ENCODE results near the gene SNX32. TPM values are rescaled to one million over a fixed set of nuclear protein-coding genes. Genes with fewer than 3 reads are reported as not detected.

The SNX32 gene
- polyA plus RNA-seq, 2 of the 4 experiments (the other 2 are of a cell fraction), result 0.08 TPM; not detected in 1

- FAIRE-seq (no peak), ATAC-seq (no peak), DNase-seq (ENCODE audit: low read depth in 1 of 2, low spot score in 1 of 2) (no peak)
- H3K4me2 ChIP-seq, result peak overlapping the region; percentile 88
- CTCF ChIA-PET, result interaction anchor here (0.9 to 7.6 kb wide), 4 partner anchors 12 to 78 kb away, joined by 3 to 195 read pairs (median 40); partner anchors contain the start of genes CCDC85B, EFEMP2 and FIBP
- WGBS (ENCODE audit: missing lambda C conversion rate), result 0% methylated on average over 12 of the region's 49 CpGs
- peak overlapping the region; percentile 95 to 97 for H3K27ac ChIP-seq
- peaks cover 33% of the 10 kb centered on the region for H3K4me1 ChIP-seq
- TF ChIP-seq TFCP2L1 (CRISPR knock-in tag; IDR thresholded peaks at IDR 0.05) (0 out of 2 replicates have a peak, but pooled peaks have one; percentile 76), KDM5A (IDR thresholded peaks at IDR 0.05) (peak; percentile 37; the same call in 1 of the 2 replicates), TP53 (CRISPR knock-in tag; IDR thresholded peaks at IDR 0.05) (no peak)
- peak overlapping the region; percentile 70 for H3K4me3 ChIP-seq
- POLR2A ChIA-PET, result interaction anchor here (1.0 to 3.4 kb wide), 5 partner anchors 16 to 146 kb away, joined by 3 to 31 read pairs (median 17); partner anchors contain the start of genes CCDC85B, FIBP and RNASEH2C
- no peaks in the 10 kb centered on the region for H3K9me3 ChIP-seq
Observed at GRCh38 chr11:65857500-65857852, 23.7 kb downstream of the SNX32 start.

- peak; percentile 90 to 99 for DNase-seq (ENCODE audit: low read depth in 1 of 2, low spot score in 1 of 2)
- H3K4me2 ChIP-seq, result peak within 1 kb of the TSS; percentile 88
- TF ChIP-seq ZSCAN20 (CRISPR knock-in tag; IDR thresholded peaks at IDR 0.05), result no peak
- TF ChIP-seq REST (IDR thresholded peaks at IDR 0.05), result peak; percentile 56; the same call in 1 of the 2 replicates
- TF ChIP-seq PHF8 (IDR thresholded peaks at IDR 0.05; ENCODE audit: borderline replicate concordance, low read depth), result peak; percentile 93
- no peak for TF ChIP-seq HOXA7 (CRISPR knock-in tag; IDR thresholded peaks at IDR 0.05)
- TF ChIP-seq BCL3 (IDR thresholded peaks at IDR 0.05), result peak; percentile 99
- TF ChIP-seq POLR2A (IDR thresholded peaks at IDR 0.05; ENCODE audit: low read length), result peak; percentile 97
- peak; percentile 34; the same call in 1 of the 2 replicates for TF ChIP-seq MAX (IDR thresholded peaks at IDR 0.05)
- TF ChIP-seq HES2 (IDR thresholded peaks at IDR 0.05), result no peak
- peak; percentile 96 to 99 for TF ChIP-seq JUN (IDR thresholded peaks at IDR 0.05)
- no peak for TF ChIP-seq NR3C1 (IDR thresholded peaks at IDR 0.05)
- TF ChIP-seq NPAS2 (CRISPR knock-in tag; IDR thresholded peaks at IDR 0.05; ENCODE audit: borderline replicate concordance), result no peak
- no peak for TF ChIP-seq BHLHE40 (IDR thresholded peaks at IDR 0.05; ENCODE audit: low read depth, low read length)
- peak; percentile 35 for TF ChIP-seq CHD2 (IDR thresholded peaks at IDR 0.05; ENCODE audit: low read length, partially characterized antibody)
- TF ChIP-seq HMGXB4 (CRISPR knock-in tag; IDR thresholded peaks at IDR 0.05; ENCODE audit: borderline replicate concordance), result no peak
- TF ChIP-seq MAZ (IDR thresholded peaks at IDR 0.05; ENCODE audit: borderline replicate concordance, low read depth, low read length), result peak; percentile 75; the same call in 1 of the 2 replicates
- TF ChIP-seq SMC3 (IDR thresholded peaks at IDR 0.05), result 0 out of 3 replicates have a peak, but pooled peaks have one; percentile 11
- no peak for TF ChIP-seq CBX8 (IDR thresholded peaks at IDR 0.05)
- peak; percentile 76 for TF ChIP-seq TP53 (CRISPR knock-in tag; IDR thresholded peaks at IDR 0.05)
- no peak for TF ChIP-seq ATOH8 (CRISPR knock-in tag; IDR thresholded peaks at IDR 0.05; ENCODE audit: low read depth)
- TF ChIP-seq KDM5A (IDR thresholded peaks at IDR 0.05), result no peak
- TF ChIP-seq E2F6 (IDR thresholded peaks at IDR 0.05; ENCODE audit: borderline replicate concordance, low read depth), result peak; percentile 65; the same call in 1 of the 2 replicates
- peak; percentile 71 for TF ChIP-seq TFCP2L1 (CRISPR knock-in tag; IDR thresholded peaks at IDR 0.05)
- peak; percentile 73; the same call in 1 of the 2 replicates for TF ChIP-seq PBX3 (IDR thresholded peaks at IDR 0.05)
- 0 out of 2 replicates have a peak, but pooled peaks have one; percentile 44 for TF ChIP-seq RFX5 (IDR thresholded peaks at IDR 0.05)
- 1% methylated on average over 34 of the region's 92 CpGs for WGBS (ENCODE audit: missing lambda C conversion rate)
- H3K27ac ChIP-seq, result peak within 1 kb of the TSS; percentile 95 to 97
- peaks cover 33% of the 10 kb centered on the region for H3K4me1 ChIP-seq
- no peaks in the 10 kb centered on the region for H3K9me3 ChIP-seq
- ChIA-PET CTCF (interaction anchor here (0.7 to 7.6 kb wide), 6 partner anchors 12 to 79 kb away, joined by 3 to 195 read pairs (median 8); partner anchors contain the start of genes CCDC85B, EFEMP2 and FIBP), POLR2A (interaction anchor here (0.5 to 3.4 kb wide), 19 partner anchors 9 to 363 kb away, joined by 3 to 36 read pairs (median 5); partner anchors contain the start of genes CCDC85B, EFEMP2, FIBP and KAT5)
- H3K4me3 ChIP-seq, result peak within 1 kb of the TSS; percentile 70
- FAIRE-seq, result no peak
- peak; percentile 55 to 76 for ATAC-seq
Observed at GRCh38 chr11:65857853-65858680, 24.3 kb downstream of the SNX32 start, which contains the start of gene CFL1. Gene CFL1 (minus strand): TSS chr11:65858180. CDS start chr11:65858099, 81 bp downstream.
